ENCODE results near the gene LSM14A.

Gene LSM14A

DNA sequence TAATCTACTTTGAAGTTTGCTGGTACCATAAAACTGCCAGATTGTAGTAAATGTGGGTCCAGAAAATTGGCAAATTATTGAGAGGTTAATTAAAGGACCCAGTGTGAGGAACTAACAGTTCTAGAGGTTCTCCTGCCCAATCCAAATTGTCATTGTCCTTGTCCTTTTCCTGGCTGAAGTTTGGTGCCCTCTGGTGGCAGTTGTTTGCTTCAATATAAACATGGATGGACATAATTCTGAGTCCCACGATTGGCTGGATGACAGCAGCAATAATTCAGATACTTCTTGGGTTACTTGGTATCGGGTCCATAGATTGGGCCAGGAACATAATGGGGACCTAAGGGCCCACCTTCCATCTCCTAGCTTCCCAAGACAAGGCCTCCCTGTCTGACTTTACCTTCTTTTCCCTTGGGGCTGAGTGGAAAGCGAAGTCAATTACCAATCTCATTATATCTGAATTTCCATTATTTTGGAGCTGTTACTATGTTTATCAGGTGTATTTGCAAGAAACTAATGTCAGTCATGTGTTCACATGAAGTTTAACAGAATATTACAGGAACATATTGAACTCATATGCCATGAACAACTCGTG is 48.3 kb downstream of the LSM14A start:
- in situ Hi-C loops (cut with MboI; ENCODE audit: low sequenced_read_pairs, unreplicated experiment) = no loop called here
- TF ChIP-seq, protein P1, sequence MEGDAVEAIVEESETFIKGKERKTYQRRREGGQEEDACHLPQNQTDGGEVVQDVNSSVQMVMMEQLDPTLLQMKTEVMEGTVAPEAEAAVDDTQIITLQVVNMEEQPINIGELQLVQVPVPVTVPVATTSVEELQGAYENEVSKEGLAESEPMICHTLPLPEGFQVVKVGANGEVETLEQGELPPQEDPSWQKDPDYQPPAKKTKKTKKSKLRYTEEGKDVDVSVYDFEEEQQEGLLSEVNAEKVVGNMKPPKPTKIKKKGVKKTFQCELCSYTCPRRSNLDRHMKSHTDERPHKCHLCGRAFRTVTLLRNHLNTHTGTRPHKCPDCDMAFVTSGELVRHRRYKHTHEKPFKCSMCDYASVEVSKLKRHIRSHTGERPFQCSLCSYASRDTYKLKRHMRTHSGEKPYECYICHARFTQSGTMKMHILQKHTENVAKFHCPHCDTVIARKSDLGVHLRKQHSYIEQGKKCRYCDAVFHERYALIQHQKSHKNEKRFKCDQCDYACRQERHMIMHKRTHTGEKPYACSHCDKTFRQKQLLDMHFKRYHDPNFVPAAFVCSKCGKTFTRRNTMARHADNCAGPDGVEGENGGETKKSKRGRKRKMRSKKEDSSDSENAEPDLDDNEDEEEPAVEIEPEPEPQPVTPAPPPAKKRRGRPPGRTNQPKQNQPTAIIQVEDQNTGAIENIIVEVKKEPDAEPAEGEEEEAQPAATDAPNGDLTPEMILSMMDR (IDR thresholded peaks at IDR 0.05; ENCODE audit: borderline replicate concordance, control extremely low read depth, extremely low read depth, insufficient read depth, missing control alignments) = peak; percentile 52
- peak; percentile 52 for DNase-seq (ENCODE audit: low spot score)

DNA sequence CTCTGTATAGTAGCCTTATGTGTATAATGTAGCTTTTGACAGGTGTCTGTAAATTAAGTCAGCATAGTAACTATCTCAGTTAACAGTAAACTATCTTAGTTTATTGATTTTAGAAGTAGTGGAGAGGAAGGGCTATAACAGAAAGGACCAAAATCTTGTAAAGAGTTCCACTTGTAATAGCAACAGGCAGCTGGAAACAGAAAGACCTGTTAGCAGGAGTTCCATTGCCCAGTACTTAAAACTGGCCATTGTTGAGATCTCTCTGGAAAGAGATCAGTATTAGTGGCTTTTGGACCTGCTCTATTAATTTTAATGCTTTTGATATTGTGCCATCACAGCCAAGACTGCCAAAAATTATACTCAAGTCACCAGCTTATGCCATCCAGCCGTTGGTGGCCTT is 50.1 kb downstream of the LSM14A start:
- TF ChIP-seq, protein P1 (IDR thresholded peaks at IDR 0.05; ENCODE audit: borderline replicate concordance, control extremely low read depth, extremely low read depth, insufficient read depth, missing control alignments) = no peak
- in situ Hi-C loops (cut with MboI; ENCODE audit: low sequenced_read_pairs, unreplicated experiment) = no loop called here
- no peak for DNase-seq (ENCODE audit: low spot score)

DNA sequence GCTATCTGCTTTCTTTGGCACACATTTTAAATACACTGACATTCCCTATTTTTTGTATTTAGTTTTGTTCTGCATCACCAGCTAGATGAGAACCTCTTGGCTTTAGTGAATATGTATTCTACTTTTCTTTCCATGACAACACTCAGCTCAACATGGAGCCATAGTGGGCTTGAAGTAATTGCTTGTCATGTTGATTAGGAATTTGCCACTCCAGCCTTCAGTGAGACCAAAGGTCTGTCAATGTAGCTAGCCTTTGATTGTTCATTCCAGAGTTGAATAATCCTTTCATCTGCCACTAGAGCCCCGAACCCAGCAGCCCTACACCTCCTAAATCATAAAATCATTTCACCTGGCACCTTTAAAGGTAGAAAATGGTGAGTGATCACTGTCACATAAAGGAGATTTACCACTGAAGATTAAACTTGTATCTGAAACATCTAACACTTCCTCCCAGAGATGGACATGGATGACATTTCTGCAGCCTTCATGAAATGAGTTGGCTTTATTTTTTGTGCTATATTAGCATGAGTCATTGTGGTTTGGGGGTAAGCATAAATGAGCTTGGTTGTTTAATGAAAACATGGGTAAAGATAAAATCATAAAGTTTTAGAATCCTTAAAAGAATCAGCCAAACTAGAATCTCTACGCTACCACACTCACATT is 52.8 kb downstream of the LSM14A start:
- TF ChIP-seq, protein P1 (IDR thresholded peaks at IDR 0.05; ENCODE audit: borderline replicate concordance, control extremely low read depth, extremely low read depth, insufficient read depth, missing control alignments) = no peak
- in situ Hi-C loops (cut with MboI; ENCODE audit: low sequenced_read_pairs, unreplicated experiment) = no loop called here
- DNase-seq (ENCODE audit: low spot score) = no peak

DNA sequence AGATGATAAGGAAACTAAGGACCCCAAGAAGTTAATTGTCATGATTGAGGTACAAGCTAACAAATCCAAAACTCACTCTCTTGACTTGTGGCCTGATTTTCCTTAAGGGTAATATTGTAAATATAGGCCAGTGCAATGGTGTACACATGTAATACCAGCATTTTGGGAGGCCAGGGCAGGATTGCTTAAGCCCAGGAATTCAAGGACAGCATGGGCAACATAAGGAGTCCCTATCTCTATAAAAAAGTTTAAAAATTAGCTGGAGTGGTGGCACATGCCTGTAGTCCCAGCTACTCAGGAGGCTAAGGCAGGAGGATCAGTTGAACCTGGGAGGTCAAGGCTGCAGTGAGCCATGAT is 53.3 kb downstream of the LSM14A start:
- TF ChIP-seq, protein P1 (IDR thresholded peaks at IDR 0.05; ENCODE audit: borderline replicate concordance, control extremely low read depth, extremely low read depth, insufficient read depth, missing control alignments) = no peak
- DNase-seq (ENCODE audit: low spot score) = no peak
- in situ Hi-C loops (cut with MboI; ENCODE audit: low sequenced_read_pairs, unreplicated experiment) = no loop called here

DNA sequence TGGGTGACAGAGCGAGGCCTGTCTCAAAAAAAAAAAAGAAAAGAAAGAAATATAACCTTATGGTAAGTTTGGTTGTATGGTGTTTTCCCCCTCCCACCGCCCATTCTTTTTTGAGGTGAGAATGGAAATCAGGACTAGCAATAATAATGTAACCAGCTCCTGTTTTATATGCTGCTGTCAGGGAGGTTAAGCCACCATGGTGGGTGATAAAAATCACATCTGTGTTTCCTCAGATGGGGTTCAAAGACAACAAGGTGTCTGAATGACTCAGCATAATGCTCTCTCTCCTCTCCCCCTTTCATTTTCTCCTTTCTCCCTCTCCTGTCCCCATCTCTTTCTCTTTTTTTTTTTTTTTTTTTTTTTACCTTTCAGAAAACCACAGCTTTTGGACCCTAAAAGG is 53.7 kb downstream of the LSM14A start:
- DNase-seq (ENCODE audit: low spot score) = no peak
- TF ChIP-seq, protein P1 (IDR thresholded peaks at IDR 0.05; ENCODE audit: borderline replicate concordance, control extremely low read depth, extremely low read depth, insufficient read depth, missing control alignments) = no peak
- in situ Hi-C loops (cut with MboI; ENCODE audit: low sequenced_read_pairs, unreplicated experiment) = no loop called here

DNA sequence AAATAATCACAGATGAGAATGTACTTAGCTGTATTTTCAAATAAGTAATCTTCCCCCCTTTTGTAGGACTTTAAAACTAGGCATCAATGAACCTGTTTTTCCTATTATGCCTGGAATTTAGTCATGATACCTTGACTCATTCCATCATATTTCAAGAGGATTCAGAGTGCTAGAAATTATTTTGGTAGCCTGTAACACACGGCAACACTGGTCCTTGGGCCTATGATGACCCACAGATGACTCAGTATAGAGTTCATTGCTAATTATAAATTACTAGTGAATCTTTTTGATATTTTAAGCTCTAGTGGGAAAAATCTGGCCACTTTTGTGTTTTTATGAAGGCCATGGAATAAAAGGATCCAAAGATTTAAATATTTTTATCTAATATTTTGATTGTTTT is 56.0 kb downstream of the LSM14A start:
- TF ChIP-seq, protein P1 (IDR thresholded peaks at IDR 0.05; ENCODE audit: borderline replicate concordance, control extremely low read depth, extremely low read depth, insufficient read depth, missing control alignments) = no peak
- in situ Hi-C loops (cut with MboI; ENCODE audit: low sequenced_read_pairs, unreplicated experiment) = no loop called here
- no peak for DNase-seq (ENCODE audit: low spot score)

Data from GM13976 (cell line).